Measurements from ENCODE around the gene GSDME.

DNA sequence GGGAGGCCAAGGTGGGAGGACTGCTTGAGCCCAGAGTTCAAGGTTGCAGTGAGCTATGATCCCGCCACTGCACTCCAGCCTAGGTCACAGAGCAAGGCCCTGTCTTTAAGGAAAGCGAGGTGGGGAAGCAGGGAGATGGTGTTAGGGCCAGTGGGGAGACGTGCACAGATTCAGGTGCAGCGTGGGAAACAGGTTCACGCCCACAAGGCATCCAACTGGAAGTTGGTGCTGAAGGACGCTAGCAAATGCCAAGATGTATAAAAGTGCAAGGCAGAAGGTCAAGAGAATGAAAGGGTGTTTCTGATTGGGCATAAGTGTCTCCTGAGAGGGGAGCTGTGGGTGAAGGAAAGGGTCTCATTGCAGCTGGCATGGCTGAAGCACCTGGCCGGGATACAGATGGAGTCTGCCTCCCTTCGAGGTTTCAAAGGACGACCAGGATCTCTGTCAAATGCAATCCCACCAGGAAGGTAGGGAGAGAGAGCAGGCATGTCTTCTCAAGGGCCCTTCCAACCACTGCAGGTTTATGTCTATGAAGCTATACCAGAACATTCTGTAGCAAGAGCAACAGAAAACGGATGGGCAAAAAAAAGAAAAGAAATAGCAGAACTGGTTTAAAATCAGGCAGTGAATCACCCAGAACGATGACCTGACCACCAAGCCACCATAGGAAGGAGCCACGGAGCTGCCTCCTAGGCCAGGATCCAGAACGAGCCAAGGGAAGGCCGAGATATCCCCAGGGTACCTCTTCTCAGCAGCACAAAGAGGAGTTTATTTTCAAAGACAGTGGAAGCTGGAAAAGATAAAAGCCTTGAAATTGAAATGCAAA lies 43.2 kb downstream of the GSDME start:
- TF ChIP-seq POLR2AphosphoS5 (IDR thresholded peaks at IDR 0.05; ENCODE audit: borderline replicate concordance, low read depth, low read length) (no peak), EZH2 (IDR thresholded peaks at IDR 0.05) (no peak)

Data from SK-N-MC (cell line).